ENCODE results near the gene CD300LG.
"Not testable (repeated sequence)": the region's sequence is repeated elsewhere in the genome, so short reads cannot be mapped to it uniquely, and the experiment has no call there.

Gene CD300LG

DNA sequence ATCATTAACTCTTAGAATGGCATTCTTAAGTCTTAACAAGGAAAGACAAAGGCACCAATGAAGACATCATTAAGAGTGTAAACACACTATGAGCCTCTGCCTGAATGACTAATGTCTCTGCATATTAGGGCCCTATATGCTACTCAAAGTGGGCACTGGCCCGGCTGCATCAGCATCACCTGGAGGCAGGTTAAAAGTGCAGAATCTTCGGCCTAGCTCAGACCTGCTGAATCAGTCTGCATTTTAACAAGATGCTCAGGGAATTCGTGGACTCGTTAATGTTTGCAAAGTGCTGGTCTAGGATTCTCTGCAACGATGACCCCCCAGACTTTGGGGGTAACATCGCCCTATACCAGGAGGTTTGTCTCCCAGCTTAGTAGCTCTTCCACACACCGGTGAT is 20.8 kb upstream of the CD300LG start:
- DNase-seq, result no peak

DNA sequence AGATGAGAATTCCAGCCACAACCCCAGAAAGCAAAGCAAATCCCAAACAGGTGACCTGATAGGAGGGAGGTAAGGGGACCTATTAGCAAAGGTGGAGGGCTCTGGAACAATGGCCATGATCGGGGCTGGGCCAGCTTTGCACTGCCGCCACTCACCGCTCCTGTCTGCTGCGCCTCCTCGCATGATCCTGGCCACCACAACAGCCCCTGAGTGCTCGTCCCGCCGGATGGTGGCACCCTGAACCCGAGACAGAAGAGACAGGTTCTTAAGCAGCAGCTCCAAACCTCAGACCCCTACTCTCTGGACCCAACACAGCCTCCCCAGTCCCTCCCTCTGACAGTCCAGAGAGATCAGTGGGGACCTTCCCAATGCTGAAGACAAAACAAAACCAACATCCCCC is 19.4 kb upstream of the CD300LG start:
- DNase-seq, result no peak

DNA sequence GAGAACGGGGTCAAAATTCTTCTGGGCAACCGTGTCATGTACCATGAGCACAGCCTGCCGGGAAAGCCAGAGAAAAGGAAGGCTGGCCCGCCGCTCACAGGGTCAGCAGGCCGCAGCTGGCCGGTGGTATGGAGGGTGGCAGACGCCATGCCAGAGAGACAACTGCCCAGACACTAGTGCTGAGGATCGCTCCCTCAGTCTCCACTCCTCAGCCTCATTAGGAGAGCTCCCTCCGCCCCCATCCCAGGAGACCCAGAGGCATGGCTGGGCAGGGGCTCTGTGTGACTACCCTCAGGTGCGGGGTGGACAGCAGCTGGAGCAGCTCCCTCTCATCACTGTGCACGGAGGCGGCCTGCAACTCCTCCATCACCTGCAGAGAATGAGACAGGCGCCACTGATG is 17.2 kb upstream of the CD300LG start:
- DNase-seq, result no peak

DNA sequence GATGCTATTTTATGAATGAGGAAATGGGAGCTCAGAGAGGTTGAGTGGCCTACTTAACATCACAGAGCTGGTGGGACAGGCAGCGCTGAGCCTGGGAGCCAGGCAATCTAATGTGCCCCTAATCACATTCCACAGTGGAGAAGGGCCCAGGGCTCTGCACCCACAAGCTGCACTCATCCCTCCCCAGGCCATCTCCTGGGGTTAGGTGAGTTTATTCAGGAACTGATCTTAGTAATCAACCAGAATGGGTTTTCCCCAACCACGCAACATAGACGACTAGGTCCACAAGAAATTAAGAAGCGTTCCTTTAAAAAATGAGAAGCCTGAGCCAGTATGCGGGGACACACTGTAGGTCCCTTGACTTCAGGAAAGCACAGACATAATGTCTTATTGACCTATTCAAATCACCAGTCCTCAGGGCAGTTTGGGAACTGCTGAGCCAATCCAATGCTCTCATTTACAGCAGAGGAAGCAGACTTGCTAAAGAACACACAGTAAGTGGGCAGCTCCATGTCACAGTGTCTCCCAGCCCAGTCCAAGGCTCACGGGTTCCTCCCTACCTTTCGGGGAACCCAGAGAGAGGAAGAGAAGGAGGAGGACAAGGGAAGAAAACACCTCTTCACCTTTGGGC is 16.4 kb upstream of the CD300LG start:
- DNase-seq, result peak; percentile 10

DNA sequence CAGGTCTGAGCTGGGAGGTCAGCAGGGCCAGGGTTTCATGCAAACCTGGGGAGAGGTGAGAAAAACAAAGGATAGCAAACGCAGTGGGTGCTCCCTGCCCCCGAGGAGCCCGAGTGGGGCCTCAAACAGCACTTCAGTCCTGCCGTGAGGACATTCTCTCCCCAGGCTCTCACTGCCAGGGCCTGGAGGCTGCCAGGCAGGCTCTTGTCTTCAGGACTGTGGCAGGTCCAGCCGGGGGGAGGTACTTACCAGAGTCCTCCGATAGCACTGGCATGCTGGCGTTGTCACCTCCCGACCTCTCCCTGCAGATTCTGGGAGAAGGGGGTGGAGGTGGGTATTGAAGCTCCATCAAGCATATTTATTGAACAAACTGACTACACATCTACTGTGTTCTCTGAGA is 15.3 kb upstream of the CD300LG start:
- DNase-seq, result no peak

DNA sequence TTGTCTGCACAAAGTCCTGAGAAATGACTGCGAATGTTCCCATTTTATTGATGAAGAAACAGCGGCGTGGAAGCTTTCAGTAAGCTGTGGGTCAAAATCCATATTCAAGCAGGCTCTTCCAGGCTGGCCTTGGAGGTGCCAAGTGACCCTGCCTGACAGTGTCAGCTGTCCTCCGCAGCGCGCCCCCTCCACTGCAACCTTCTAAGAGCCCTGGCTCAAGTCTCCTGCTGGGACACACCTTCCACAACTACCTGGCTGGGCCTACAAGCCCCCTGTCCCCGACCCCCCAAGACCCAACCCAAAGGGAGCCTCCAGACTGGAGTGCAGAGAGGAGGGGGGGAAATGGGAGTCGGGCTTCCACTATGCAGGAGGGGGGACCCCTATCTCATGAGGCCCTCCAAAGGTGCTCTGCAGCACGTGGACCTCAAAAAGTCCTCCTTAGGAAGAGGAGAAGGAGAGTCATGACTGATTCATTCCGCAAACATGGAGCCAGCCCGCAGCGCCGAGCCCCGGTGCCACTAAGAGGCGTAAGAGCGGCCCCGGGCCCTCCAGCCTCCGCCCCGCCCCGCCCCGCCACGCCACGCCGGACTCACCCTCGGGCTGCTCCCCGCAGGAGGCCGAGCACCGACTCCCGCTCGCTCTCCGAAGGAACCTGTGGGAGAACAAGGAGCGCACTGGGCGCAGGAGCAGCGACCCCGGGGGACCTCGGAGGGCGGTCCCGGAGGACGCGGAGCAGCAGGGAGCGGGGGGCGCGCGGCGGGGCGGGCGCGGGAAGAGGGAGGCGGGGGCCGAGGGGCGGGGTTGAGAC is 14.6 kb upstream of the CD300LG start:
- DNase-seq, result peak; percentile 10

DNA sequence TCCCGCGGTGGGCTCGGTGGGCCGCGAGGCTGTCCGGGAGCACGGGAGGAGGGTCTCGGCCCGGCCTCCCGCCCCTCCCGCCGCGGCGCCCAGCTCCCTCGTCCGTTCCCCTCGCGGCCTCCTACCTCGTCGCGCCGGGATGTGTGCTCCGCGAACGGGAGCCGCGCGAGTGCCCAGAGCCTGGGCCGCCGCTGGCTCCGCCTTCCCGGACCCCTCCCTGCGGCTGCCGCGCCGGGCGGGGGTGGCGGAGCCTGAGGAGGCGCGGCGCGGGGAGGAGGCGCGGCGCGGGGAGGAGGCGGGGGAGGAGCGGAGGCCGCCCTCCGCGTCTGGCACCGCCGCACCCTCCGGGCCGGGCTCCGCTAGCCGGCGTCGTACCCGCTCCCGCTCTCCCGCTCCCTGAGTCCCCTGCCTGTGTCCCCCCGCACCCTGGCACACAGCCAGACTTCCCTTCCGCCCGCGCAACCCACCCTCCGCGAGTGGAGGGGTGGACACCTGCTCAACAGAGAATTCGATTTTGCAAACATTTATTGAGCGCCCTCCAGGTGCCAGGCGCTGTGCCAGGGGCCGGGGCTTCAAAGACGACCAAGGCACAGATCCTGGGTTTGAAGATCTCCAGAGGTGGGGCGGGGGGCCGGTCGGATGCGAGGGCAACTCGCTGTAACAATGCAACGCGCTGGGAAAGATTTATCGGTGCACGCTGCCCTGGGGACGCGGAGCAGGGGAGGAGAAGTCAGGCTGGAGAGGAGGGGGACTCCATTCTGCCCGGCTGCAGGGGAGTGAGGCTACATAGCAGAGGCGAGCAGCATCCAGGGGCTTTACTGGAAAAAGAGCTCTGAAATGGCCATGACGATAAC is 13.8 kb upstream of the CD300LG start, which contains the start of gene MPP3:
MPP3 (minus strand) TSS at position 171 of the 854 bp plus-strand sequence. CDS start 1,240 bp downstream, outside the sequence.
- peak; percentile 52 for DNase-seq

DNA sequence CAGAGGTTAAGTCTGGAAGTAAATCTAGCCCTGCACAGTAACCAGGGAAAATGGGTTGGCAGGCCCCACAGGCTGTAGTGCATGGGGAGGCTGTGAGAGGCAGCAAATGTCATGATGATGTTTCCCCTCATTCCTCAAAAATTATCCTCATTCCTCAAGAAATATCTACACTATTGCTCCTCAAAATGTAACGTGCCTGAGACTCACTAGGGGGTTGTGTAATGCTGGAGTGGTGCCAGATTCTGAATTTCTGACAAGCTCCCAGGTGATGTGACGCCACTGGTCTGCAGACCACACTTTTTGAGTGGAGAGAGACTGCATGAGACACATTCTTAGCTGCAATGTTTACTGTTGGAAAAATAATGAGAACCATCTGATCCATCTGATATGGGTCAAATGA is 12.9 kb upstream of the CD300LG start:
- DNase-seq, result no peak

DNA sequence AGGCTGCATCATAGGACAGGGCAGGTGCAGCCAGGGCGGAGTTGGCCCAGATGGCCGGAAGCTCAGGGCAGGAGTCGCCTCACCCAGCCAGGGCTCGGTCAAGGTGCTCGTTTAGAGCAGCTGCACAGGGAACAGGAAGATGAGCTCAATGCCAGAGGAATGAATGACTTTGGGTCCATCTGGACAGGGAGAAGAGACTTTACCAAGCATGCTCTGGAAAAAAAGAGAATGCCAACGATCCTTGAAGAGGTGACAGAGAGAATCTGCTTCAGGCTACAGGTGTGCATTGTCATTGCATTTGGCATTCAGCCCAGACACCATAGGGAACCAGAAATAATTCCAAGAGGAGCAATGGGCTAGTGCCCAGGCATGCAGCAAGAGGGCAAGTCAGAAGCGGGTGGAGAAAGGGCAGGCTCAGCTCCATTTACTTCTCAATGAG is 7.3 kb upstream of the CD300LG start:
- DNase-seq, result no peak

DNA sequence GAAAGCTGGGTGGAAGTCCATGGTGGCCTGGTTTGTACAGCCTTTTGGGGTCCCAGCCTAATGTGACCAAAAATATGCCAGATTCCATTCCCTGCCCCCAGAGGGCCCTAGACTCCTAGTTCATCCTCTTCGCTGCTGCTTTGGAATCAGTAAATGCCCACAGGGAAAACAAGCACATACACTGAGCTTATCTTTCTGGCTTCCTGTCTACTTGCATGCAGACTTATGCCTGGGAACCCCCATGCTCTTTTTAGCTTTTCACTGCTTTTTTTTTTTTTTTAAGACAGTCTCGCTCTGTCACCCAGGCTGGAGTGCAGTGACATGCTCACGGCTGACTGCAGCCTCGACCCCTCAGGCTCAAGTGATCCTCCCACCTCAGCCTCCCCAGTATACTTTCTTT is 6.2 kb upstream of the CD300LG start:
- DNase-seq, result no peak

DNA sequence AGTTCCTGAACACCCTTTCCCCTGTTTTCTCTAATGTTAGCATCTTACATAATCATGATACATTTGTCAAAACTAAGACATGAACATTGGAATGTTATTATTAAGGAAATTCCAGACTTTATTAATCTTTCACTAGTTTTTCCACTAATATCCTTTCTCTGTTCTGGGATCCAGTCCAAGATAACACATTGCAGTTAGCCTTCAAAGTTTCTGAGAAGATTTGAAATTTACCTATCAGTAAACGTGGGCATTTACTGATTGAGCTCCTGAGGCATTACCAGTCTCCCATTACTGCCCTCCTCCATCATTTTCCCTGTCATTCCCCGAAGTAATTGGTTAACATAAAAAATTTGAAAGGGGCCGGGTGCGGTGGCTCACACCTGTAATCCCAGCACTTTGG is 5.7 kb upstream of the CD300LG start:
- no peak for DNase-seq

DNA sequence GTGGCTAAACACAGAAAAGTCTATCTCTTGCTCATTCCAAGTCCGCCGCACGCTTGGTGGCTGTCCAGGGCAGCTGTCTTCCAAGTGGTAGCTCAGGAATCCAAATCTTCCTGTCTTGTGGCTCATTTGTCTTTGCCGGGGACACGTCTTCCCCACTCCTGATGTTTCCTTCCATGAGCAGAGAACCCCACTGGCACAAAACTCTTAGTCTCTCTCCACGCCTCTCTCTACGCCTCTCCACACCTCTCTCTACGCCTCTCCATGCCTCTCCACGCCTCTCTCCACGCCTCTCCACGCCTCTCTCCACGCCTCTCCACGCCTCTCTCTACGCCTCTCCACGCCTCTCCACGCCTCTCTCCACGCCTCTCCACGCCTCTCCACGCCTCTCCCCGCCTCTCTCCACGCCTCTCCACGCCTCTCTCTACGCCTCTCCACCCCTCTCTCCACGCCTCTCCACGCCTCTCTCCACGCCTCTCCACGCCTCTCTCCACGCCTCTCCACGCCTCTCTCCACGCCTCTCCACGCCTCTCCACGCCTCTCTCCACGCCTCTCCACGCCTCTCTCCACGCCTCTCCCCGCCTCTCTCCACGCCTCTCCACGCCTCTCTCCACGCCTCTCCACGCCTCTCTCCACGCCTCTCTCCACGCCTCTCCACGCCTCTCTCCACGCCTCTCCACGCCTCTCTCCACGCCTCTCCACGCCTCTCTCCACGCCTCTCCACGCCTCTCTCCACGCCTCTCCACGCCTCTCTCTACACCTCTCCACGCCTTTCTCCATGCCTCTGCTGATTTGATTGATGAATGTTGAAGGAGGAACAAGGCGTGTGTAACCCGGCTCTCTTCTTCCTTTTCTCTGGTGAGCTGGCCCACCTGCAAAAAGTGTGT is 4.6 kb upstream of the CD300LG start:
- DNase-seq, result not testable (repeated sequence)

DNA sequence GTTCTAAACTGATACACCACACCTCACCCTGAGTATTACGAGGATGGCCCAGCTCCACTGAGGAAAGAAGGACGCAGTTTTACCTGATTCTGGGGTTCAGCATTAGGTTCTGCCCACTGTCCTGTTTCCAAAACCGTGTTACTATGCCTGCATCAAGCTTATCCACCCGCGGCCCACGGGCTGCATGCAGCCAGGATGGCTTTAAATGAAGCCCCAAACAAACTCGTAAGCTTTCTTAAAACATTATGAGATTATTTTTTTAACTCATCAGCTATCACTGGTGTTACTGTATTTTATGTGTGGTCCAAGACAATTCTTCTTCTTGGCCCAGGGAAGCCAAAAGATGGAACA is 4.0 kb upstream of the CD300LG start:
- no peak for DNase-seq

DNA sequence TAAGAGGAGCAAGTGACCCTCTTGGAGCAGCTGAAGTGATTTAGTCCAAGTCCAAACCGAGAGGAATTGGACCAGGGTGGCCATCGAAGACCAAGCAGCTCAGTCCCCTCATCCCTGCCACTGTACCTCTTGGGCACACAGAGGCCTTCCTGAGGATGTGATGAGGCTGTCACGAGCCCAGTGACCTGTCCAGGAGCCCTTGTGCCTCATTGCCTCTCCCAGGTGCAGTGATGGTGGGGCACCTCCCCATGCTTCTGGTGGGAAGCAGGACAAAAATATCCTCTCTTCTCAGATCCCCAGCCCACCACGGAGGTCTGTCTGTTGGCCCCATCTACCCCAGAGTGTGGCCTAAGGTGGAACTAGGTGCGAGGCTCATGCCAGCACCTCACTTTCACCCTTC is 2.7 kb upstream of the CD300LG start:
- DNase-seq, result no peak

DNA sequence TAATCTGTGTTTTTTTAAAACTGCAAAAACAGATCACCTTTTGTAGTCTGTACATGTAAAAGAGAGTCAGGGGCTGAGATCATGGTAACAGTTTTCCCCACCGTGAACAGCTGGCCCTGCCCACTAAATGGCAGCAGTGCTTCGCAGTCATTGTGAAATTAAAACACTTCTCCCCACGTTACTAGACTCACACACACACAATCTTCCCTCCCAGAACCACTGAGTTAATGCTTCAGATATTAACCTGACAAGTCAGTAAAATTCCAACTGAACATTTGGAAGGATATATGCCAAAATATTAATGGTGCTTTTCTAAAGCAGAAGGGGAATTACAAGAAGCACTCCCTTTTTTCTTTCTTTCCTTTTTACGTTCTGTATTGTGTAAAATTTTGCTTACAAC is 1.2 kb upstream of the CD300LG start:
- no peak for DNase-seq

DNA sequence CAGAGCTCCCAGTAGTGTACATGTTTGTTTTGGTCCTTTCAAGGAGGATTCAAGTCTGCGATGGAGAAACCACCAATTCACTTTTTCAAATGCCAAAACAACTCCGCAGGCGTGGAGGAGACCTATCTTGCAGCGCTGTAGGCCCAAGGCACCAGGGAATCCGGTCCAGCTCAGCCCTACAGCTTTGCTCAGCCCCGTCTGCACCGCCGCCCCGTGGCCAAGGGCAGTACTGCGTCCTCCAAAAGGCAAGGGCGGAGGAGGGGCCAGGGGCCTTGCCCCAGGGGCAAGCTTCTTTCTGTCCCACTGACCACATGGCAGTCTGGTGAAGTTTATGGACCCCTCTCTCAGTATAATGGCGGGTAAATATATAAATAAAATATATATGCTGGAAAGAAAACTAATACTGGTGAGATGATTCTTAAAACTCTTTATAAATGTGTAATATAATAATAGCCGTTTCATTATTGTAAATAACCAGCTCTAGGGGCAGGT is 709 bp upstream of the CD300LG start:
- peak; percentile 82 for DNase-seq

DNA sequence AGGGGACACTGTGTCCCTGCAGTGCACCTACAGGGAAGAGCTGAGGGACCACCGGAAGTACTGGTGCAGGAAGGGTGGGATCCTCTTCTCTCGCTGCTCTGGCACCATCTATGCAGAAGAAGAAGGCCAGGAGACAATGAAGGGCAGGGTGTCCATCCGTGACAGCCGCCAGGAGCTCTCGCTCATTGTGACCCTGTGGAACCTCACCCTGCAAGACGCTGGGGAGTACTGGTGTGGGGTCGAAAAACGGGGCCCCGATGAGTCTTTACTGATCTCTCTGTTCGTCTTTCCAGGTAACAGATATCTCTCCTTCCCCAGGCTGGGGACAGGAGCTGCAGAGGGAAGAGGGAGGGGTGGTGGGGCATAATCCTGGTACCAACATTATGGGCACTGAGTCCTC is 1.6 kb downstream of the CD300LG start:
- no peak for DNase-seq

DNA sequence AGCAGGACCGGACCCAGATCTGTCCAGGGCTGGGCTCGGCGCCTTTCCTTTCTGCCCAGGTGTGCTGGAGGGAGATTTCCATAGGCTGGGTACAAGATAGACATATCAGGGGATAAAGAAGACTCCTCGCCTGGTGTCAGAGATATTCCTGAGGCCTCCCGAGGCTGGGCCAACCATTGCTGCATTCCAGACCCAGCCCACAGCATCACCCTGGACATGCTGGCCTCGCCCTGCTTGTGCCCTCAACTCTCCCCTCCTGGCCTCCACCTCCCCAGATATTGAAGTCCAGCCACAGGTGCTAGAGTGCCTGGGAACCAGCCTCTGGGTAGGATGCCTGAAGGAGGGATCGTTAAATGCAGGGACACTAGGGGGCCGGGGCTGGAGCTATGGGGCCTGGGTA is 2.1 kb downstream of the CD300LG start:
- no peak for DNase-seq

DNA sequence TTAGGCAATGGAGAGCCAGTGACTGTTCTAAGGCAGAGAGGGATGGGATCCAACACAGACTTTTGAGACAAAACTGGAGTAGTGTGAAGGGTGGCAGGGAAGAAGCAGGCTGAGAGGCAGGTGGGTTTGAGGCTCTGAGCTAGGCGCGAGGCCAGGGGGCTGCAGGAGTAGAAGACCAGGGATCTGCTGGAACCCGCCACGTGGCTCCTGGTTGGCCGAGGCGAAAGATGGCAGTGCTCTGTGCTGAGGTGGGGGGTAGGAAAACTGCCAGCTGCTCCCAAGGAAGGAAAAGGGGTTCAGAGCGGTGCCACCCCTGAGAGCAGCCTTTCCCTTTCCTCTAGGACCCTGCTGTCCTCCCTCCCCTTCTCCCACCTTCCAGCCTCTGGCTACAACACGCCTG is 5.6 kb downstream of the CD300LG start:
- no peak for DNase-seq

DNA sequence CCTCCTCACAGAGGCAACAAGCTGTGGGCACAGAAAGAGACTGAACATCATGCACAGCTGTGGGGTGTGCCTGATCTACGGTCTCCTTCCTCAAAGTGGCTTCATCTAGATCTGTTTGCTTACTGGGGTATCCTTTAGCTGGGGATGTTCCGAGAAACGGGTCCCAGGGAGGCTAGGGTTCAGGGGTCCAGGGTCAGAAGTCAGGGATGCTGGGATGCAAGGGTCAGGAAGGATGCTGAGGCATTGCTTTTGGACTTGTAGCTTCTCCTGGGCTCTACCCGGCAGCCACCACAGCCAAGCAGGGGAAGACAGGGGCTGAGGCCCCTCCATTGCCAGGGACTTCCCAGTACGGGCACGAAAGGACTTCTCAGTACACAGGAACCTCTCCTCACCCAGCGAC is 6.6 kb downstream of the CD300LG start:
- no peak for DNase-seq

DNA sequence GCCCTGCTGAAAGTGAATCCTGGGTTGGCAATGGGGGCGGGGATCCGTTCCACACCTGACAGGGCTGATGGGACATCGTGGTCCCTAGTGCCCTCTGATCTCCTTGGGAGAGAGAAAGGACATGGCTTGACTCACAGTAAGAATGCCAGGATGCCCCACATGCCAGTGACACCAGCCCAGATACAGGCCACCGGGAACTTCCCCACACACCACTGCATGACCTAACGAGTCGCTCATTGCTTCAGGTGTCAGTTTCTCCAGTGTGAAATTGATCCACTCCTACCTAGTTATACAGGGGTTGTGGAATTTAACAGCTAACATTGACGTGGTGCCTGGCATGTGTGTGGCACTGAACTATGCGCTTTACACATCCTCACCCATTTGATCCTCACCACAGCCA is 7.5 kb downstream of the CD300LG start:
- no peak for DNase-seq

DNA sequence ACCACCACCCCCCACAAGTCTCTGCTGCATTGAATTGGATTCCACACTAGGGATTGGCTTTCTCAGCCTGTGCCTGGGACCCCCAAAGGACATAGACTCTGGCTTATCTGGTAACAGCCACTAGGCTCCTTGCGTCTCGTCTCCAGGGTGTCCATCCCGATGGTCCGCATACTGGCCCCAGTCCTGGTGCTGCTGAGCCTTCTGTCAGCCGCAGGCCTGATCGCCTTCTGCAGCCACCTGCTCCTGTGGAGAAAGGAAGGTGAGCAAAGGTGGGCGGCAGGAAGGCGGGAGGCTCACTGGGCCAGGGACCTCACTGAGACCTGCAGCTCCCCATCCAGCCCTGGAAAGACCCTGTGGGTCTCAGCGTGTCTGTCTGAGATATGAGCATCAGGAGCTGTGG is 8.1 kb downstream of the CD300LG start:
- no peak for DNase-seq

DNA sequence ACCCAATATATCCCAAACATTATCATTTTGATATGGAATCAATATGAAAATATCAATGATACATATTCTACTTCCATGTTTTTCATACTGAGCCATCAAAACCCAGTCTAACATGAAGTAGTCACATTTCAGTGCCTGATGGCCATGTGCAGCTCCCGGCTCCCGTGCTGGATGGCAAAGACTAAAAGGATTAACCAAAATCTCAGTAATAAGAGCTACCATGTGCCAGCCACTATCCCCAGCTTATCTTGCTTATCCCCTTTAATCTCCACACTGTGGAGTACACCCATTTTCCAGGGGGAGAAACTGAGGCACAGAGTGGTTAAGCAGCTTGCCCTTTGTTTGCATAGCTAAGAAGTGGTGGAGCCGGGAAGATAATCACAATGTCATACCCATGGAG is 9.2 kb downstream of the CD300LG start:
- no peak for DNase-seq

Data from activated naive CD4-positive, alpha-beta T cell treated with Interleukin-2 at 50 U/mL for 16 hours (primary cell).